Gastrocnemius medialis (tissue), 4 donors: ENCODE measurements around the gene EEF1A1.

Experiments
- POLR2A ChIP-seq, 2 donors: fragments of 450-650 bp; IDR thresholded peaks; one replicate each; pipeline ENCODE4 v1.6.1; 2017; ENCODE audit warnings: antibody characterized with exemption in 2 of 2, mild to moderate bottlenecking in 2 of 2, moderate library complexity in 2 of 2
- TF ChIP-seq, protein P1 (sequence below), 5 experiments: fragments of 450-650 bp in 3 of 5; fragments of 200-600 bp in 2 of 5; sonication (generic) in 2 of 5; IDR thresholded peaks in 4 of 5; conservative IDR thresholded peaks in 1 of 5; 1 replicate in 4 of 5; 2 replicates in 1 of 5; pipeline ENCODE4 v1.5.1; 2016 to 2019; ENCODE audit warnings: antibody characterized with exemption in 5 of 5, mild to moderate bottlenecking in 3 of 5, moderate library complexity in 3 of 5

DNA sequence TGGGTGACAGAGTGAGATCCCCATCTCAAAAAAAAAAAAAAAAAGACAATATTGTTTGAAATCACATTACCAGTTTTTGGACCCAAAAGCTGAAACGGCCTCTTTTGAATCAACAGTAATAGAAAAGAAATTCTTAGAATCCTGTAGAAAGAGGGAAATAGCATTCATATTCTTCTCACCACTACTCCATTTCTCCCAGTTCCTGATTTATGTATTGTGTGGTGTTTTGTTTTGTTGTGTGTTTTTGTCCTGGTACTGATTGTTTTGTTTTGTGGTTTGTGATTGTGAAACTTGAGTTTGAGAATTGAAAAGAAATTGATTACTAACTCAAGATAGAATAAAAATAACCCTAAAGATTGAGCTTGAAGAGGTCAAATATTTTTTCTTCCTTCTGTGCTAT lies 26.2 kb upstream of the EEF1A1 start:
- TF ChIP-seq, protein P1, sequence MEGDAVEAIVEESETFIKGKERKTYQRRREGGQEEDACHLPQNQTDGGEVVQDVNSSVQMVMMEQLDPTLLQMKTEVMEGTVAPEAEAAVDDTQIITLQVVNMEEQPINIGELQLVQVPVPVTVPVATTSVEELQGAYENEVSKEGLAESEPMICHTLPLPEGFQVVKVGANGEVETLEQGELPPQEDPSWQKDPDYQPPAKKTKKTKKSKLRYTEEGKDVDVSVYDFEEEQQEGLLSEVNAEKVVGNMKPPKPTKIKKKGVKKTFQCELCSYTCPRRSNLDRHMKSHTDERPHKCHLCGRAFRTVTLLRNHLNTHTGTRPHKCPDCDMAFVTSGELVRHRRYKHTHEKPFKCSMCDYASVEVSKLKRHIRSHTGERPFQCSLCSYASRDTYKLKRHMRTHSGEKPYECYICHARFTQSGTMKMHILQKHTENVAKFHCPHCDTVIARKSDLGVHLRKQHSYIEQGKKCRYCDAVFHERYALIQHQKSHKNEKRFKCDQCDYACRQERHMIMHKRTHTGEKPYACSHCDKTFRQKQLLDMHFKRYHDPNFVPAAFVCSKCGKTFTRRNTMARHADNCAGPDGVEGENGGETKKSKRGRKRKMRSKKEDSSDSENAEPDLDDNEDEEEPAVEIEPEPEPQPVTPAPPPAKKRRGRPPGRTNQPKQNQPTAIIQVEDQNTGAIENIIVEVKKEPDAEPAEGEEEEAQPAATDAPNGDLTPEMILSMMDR (IDR thresholded peaks at IDR 0.05 in 4 of 5, conservative IDR thresholded peaks at IDR 0.05 in 1 of 5): no peak
- no peak for TF ChIP-seq POLR2A (IDR thresholded peaks at IDR 0.05)
